GM12873 (cell line): ENCODE results near the gene PIGT.

ENCODE experiments used
- TF ChIP-seq, protein P1 (sequence below): IDR thresholded peaks from 2 replicates; pipeline ENCODE4 v1.5.1; 2012; ENCODE audit warnings: low read depth, mild to moderate bottlenecking, moderate library complexity, low read length, control low read depth; ENCODE audit not compliant: insufficient read depth; ENCODE audit errors: missing control alignments

The PIGT gene

GRCh38 chr20:45390931-45391330, 25.0 kb upstream of the PIGT start:
- TF ChIP-seq, protein P1, sequence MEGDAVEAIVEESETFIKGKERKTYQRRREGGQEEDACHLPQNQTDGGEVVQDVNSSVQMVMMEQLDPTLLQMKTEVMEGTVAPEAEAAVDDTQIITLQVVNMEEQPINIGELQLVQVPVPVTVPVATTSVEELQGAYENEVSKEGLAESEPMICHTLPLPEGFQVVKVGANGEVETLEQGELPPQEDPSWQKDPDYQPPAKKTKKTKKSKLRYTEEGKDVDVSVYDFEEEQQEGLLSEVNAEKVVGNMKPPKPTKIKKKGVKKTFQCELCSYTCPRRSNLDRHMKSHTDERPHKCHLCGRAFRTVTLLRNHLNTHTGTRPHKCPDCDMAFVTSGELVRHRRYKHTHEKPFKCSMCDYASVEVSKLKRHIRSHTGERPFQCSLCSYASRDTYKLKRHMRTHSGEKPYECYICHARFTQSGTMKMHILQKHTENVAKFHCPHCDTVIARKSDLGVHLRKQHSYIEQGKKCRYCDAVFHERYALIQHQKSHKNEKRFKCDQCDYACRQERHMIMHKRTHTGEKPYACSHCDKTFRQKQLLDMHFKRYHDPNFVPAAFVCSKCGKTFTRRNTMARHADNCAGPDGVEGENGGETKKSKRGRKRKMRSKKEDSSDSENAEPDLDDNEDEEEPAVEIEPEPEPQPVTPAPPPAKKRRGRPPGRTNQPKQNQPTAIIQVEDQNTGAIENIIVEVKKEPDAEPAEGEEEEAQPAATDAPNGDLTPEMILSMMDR = no peak

GRCh38 chr20:45391559-45391958, 24.4 kb upstream of the PIGT start:
- TF ChIP-seq, protein P1 = no peak

- TF ChIP-seq, protein P1 = no peak
These were observed 23.2 kb upstream of the PIGT start for GRCh38 chr20:45392733-45393132.

- TF ChIP-seq, protein P1 = no peak
These were observed 21.5 kb upstream of the PIGT start for GRCh38 chr20:45394221-45395113.

GRCh38 chr20:45395114-45395415, 20.9 kb upstream of the PIGT start:
- TF ChIP-seq, protein P1 = no peak

- TF ChIP-seq, protein P1 = no peak
These were observed 16.9 kb upstream of the PIGT start for GRCh38 chr20:45399018-45399417.

- TF ChIP-seq, protein P1 = no peak
These were observed 15.5 kb upstream of the PIGT start for GRCh38 chr20:45400346-45401031.
